HG03095 (cell line): ENCODE results near the gene ERCC1.

Source experiments
- ATAC-seq: cut with Tn5 transposase; IDR thresholded peaks from one replicate; pipeline ENCODE4 v1.9.1; 2021; ENCODE audit warnings: moderate library complexity; ENCODE audit not compliant: unreplicated experiment

ERCC1 gene

GRCh38 chr19:45423589-45424190, at the start of gene ERCC1:
ERCC1 (minus strand) TSS chr19:45423917; CDS start chr19:45423374, 543 bp downstream.
- ATAC-seq: peak; percentile 51

- ATAC-seq: no peak
Measured at GRCh38 chr19:45473367-45473681, 49.6 kb upstream of the ERCC1 start.

GRCh38 chr19:45472563-45473366, 49.0 kb upstream of the ERCC1 start:
- ATAC-seq: no peak

- ATAC-seq: no peak
Measured at GRCh38 chr19:45471931-45472562, 48.3 kb upstream of the ERCC1 start.

- no peak for ATAC-seq
Measured at GRCh38 chr19:45471111-45471930, 47.6 kb upstream of the ERCC1 start.

- no peak for ATAC-seq
Measured at GRCh38 chr19:45470762-45471081, 47.0 kb upstream of the ERCC1 start.

- no peak for ATAC-seq
Measured at GRCh38 chr19:45469945-45470761, 46.4 kb upstream of the ERCC1 start.

GRCh38 chr19:45469132-45469944, 45.6 kb upstream of the ERCC1 start:
- peak; percentile 47 for ATAC-seq

- peak; percentile 13 for ATAC-seq
Measured at GRCh38 chr19:45468803-45469131, 45.0 kb upstream of the ERCC1 start.

- ATAC-seq: no peak
Measured at GRCh38 chr19:45468159-45468651, 44.5 kb upstream of the ERCC1 start.

GRCh38 chr19:45467456-45468158, 43.9 kb upstream of the ERCC1 start, which contains the start of gene FOSB:
FOSB (plus strand) TSS chr19:45467996; CDS start chr19:45468587, 591 bp downstream.
- ATAC-seq: peak; percentile 36

- no peak for ATAC-seq
Measured at GRCh38 chr19:45467115-45467455, 43.4 kb upstream of the ERCC1 start.

- no peak for ATAC-seq
Measured at GRCh38 chr19:45464852-45465441, 41.2 kb upstream of the ERCC1 start.

- no peak for ATAC-seq
Measured at GRCh38 chr19:45464274-45464673, 40.6 kb upstream of the ERCC1 start.

- ATAC-seq: no peak
Measured at GRCh38 chr19:45463241-45463640, 39.5 kb upstream of the ERCC1 start.

- no peak for ATAC-seq
Measured at GRCh38 chr19:45462174-45462573, 38.5 kb upstream of the ERCC1 start.

- ATAC-seq: no peak
Measured at GRCh38 chr19:45460807-45461347, 37.2 kb upstream of the ERCC1 start.

- no peak for ATAC-seq
Measured at GRCh38 chr19:45457776-45458175, 34.1 kb upstream of the ERCC1 start.

GRCh38 chr19:45456500-45456815, 32.7 kb upstream of the ERCC1 start:
- no peak for ATAC-seq
